HG03108 (cell line): ENCODE data around the gene SORL1.
A peak's percentile ranks its signal among the peaks of the same experiment; 100 is the strongest.

Experiments
- ATAC-seq: cut with Tn5 transposase; IDR thresholded peaks from one replicate; pipeline ENCODE4 v1.9.1; 2021; ENCODE audit warnings: moderate library complexity; ENCODE audit not compliant: unreplicated experiment

Gene SORL1

DNA sequence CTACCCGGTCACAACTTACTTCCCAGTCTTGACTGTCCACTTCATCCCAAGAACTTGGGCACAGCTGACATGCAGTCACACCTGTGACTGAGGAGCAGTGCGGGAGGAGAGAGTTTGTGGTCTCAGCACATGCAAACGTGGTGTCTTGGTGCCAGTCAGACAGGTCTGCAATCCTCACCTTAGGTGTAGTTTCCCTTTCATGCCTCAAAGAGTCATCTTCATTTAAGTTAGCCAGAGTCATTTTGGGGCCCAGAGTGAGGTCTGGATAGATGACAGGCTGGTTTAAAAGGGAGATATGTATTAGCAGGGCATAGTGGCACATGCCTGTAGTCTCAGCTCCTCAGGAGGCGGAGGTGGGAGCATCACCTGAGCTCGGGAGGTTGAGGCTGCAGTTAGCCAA lies 109.1 kb downstream of the SORL1 start:
- no peak for ATAC-seq

DNA sequence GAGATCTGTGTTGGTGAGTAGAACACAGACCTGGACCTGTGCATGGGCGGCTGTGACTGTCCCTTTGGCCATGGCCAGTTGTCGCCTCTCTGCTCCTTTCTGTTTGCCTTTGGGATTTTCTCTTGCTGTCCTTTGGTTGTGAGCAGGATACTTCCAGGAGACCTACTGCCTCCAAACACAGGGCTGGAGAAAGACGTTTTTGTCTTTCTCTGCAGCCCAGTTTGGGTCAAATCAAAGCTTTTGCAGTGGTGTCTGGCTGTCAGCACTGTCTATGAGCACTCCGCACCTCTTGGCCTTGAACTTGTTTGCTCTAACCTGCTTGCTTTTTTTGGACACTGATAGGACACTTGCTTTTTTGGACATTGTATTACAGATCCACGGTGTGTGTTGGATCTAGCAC lies 109.6 kb downstream of the SORL1 start:
- ATAC-seq = no peak

DNA sequence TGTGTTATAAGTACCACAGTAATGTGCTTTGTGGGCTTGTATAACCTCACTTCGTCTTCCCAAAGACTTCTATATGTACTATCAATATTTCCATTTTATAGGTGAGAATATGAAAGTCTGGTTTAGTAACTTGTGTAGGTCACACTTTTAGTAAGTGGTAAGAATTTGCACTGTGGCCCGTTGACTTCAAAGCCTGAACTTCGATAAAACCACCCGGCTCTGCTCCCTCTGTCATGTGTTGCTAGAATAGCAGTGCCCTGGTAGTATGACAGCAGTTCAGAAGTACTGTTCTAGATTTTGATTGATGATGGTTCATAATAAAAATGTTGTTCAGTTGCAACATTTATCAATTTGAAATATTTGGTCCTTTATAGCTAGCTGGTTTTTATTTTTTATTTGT lies 110.9 kb downstream of the SORL1 start:
- no peak for ATAC-seq

DNA sequence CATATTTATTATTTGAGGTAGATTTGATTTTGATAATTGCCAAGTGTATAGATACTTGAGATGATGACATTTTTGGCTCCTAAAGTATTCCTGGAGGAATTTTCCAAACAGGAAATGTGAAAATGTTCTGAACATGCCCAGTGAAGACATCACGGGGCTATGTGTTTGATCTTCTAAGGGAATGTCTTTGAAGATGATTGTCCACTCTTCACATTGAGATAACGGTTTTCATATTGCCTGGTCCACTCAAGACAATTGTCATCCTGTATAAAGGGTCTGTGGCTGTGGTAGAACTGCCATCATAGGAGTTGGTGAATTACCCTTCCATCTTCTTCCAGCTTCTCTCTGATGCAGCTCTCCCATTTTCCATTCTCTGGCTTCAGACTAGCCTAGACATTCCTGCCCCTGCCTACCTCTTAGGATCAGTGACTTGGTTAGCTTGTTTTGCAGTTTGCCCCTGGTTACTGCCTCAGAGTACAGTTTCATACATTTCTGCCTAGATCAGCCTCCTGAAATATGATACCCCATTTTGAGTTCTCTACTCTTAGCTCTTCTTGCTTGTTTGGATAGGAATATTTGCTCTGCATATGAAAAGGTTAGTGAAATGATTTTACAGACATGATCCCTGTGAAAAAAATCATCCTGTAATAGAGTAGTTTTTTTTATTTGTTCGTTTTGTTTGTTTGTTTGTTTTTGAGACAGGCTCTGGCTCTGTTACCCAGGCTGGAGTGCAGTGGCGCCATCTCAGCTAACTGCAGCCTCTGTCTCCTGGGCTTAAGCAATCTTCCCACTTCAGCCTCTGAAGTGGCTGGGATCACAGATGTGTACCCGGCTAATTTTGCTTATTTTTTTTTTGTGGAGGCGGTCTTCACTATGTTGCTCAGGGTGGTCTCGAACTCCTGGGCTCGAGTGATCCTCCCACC lies 112.0 kb downstream of the SORL1 start:
- ATAC-seq = no peak

DNA sequence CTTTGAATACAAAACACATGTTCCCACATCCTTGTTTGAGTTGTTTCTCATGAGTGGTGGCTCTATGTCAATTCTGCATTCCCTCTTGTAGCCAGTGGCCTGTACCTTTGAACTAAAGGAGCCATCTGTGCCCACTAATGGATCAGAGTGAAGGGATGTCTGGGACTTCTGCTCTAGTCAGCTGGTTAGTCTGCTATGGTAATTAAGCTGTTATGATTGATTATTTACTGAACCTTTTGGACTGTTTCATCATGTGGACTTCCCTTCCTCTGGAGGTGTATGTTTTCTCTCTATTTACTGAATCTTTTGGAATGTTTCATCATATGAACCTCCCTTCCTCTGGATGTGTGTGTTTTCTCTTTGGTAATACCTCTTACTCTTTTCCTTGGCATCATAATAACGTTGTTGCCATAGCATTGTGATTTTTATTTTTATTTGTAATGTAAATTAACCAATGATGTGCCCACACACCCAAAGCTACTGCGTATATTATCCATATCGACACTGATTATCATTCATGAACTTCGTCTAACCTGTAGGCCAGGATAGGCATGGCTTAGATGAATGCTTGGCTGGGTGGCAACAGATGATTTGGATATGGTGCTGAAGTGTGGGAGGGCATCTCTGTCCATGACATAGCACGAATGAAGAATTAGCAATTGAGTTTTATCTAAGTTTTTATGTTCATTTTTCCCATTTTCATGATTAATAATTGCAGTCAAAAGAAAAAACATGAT lies 113.0 kb downstream of the SORL1 start:
- ATAC-seq = no peak

DNA sequence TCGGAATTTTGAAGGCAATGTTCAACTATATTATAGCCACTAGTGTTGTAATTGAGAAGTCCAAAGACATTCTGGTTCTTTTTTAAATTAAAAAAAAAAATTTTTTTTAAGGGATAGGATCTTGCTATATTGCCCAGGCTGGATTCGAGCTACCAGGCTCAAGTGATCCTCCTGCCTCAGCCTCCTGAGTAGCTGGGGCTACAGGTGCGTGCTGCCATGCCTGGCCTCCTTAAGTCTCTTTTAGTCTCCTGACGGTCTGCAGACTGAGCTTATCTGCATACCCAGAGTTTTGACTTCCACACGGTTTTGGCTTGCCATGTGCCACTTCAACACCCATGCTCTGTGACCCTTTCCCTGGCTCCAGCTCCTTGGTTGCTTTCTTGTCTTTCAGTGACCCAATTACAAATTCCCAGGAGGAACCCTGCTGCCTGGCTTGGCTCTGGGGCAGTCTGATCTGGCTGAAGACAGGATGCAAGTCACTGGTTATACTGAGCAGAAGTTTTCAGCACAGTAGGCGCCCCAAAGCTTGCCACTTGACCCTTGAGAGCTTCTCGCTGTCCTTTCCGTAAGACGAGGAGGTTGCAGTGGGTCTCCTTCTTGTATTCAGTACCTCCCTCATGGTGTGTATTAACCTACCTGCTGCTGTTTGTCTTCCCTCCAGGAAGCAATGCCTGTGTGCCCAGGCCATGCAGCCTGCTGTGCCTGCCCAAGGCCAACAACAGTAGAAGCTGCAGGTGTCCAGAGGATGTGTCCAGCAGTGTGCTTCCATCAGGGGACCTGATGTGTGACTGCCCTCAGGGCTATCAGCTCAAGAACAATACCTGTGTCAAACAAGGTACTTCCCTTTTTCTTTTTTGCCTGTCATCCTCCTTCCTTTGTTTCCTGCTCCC lies 114.4 kb downstream of the SORL1 start:
- no peak for ATAC-seq

DNA sequence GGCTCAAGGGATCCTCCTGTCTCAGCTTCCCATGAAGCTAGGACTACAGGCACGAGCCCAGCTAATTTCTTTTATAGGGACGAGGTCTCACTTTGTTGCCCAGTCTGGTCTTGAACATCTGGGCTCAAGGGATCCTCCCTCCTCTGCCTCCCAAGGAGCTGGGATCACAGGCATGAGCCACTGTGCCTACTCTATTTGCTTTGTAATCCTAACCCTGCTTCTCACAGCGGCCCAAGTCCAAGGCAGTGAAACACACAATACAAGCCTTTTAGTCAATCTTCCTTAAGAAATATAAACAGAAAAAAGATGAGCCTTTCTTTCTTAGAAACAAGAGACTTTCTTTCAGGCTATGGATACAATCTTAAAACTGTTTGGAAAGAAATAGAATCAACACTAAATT lies 115.9 kb downstream of the SORL1 start:
- no peak for ATAC-seq

DNA sequence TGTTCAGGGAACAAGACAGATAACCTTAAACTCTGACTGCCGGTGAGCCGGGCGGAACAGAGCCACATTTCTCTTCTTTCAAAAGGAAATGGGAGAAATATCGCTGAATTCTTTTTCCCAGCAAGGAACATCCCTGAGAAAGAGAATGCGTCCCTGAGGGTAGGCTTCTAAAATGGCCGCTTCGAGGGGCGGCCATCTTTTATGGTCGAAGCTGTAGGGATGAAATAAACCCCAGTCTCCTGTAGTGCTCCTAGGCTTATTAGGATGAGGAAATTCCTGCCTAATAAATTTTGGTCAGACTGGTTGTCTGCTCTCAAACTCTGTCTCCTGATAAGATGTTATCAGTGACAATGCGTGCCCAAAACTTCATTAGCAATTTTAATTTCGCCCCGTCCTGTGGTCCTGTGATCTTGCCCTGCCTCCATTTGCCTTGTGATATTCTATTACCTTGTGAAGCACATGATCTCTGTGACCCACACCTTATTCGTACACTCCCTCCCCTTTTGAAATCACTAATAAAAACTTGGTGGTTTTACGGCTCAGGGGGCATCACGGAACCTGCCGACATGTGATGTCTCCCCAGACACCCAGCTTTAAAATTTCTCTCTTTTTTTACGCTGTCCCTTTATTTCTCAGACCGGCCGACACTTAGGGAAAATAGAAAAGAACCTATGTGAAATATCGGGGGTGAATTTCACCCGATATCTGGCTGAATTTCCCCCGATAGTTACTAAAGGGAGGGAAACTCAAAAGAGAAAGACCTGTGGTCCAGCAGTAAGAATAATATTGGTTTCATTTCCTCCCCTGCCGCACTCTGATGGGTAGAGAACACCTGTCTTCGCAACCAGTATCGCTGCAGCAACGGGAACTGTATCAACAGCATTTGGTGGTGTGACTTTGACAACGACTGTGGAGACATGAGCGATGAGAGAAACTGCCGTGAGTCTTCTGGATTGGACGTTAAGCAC lies 117.5 kb downstream of the SORL1 start:
- peak; percentile 94 for ATAC-seq

DNA sequence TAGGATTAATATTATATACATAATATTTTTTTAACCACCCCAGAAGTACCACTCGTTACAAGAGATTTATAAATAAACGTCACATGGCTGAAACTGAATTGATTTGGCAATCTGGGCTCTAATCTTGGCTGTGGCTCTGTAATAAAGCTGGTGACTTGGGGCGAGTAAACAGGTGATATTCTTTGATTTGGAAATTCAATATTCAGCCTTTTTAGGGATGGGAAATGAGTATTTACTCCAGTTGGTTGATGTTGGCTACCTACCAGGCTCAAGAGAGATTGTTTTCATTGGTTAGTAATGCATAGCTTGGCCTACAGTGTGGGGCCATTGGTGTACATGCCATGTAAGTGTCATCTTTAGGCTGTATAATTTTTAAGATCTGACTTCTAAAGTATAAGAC lies 118.3 kb downstream of the SORL1 start:
- no peak for ATAC-seq

DNA sequence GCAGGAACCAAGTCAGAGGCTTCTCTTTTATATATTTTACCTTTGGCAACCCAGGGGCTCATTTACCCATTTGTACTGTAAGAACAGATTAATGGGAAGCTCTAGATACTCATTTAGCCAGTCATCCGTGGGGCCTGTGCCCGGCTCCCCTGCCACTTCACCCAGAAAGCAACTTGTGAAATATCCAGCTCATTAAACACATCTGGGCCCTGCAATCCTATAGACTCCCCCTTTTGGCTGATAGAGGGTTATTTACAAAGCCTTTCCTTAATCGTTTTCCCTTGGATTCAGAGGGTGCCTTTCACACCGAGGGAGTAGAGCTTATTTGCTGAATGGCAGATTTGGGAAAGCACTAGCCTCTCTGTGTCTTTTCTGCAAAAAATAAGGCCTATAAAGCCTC lies 119.4 kb downstream of the SORL1 start:
- no peak for ATAC-seq

DNA sequence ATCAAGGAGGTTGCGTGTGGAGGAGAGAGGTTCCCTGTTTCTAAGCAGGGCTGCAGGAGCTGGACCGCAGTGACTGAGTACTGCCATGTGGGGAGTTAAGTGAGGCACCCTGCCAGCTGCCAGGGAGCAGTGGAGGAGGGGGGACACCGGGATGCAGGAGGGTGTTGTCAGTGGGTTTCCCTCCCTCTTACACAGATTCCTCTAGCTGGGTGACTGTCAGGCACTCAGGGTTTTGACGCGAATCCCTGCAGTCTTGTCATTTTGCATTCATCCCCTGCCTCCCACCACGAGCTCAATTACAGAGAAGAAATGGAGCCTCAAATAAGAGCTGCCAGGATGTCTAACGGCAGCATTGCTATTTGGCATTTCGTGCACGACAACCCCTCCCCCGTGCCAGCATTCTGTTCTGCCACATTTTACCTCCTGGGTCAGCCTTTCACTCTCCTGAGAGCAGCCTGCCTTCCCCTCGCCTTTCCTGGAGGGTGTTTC lies 120.5 kb downstream of the SORL1 start:
- no peak for ATAC-seq

DNA sequence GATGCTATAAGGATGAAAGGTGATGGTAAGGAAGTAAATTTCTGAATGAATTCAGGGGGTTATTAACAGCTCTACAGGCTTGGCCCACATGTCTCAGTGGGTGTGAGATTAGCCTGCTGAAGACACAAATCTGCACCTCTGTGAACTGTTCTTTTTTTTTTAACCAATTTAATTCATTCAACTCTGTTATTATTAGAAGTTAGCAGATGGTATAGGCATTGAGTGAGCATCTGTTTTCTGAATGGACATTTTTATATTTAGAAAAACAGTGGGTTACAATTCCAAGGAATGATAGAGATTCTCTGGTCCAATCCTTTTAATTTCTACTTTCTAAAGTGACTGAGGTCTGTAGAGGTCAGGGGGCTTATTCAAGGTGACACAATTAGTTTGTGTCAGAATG lies 122.7 kb downstream of the SORL1 start:
- ATAC-seq = no peak

DNA sequence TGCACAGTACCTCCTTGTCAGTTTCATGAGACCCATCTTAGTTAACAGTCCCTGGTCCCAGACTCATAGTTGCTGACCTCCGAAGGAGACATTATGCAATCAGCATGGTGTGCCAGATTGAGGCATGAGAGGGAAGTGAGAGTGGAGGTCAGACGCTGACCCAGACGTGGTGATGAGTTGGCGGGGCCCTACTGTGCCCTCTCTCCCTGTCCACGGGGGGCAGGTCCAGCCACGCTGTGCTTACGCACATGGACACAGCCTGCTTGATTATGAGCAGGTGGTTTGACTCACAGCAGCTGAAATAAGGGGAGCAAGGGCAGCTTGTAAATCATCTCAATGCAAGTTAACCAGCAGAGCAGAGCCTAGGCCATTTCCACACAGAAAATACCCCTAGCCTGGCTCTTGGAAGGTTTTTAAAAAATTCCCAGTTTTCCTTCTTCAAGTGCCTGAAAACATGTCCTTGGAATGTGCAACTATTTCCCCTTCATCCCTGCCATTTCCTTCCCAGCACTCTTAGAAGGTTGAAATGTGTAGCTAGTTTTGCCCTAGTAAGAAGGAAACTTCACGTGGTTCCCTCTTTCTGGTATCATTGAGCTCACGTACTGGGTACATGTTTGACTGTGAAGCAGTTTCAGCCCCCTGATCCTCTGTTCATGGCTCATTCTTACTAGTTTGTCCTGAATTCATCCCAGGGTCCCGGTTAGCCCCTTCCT lies 123.3 kb downstream of the SORL1 start:
- ATAC-seq = peak; percentile 62

DNA sequence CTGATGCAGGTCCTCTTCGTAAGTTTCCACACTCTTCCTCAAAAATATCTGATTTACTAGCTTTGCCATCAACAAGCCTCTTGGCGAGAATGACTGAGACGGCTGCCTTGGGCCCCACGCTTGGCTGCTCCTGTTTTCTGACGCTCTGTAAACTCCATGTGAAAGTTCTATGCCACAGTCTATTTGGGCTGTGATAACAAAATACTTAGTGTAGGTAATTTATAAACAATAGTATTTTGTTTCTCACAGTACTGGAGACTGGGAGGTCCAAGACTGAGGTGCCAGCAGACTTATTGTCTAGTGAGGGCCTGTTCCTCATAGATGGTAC lies 123.8 kb downstream of the SORL1 start:
- peak; percentile 13 for ATAC-seq

DNA sequence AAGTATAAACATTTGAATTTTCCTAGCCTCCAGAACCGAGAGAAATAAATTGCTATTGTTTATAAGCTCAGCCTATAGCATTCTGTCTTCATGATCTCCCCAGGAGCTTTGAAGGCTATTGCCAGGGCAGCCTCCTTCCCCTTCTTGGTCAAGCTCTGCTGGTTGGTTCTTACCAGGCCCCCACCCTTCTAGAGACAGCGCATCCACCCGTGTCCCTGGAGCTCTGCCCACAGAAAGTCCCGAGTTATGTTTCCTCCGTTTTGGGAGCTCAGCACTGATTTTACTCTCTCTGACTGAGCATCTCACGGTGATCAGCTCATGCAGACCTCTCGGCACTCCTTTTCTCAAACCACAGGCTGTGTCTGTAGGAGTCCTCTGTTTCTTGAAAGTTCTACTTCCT lies 124.4 kb downstream of the SORL1 start:
- ATAC-seq = no peak

DNA sequence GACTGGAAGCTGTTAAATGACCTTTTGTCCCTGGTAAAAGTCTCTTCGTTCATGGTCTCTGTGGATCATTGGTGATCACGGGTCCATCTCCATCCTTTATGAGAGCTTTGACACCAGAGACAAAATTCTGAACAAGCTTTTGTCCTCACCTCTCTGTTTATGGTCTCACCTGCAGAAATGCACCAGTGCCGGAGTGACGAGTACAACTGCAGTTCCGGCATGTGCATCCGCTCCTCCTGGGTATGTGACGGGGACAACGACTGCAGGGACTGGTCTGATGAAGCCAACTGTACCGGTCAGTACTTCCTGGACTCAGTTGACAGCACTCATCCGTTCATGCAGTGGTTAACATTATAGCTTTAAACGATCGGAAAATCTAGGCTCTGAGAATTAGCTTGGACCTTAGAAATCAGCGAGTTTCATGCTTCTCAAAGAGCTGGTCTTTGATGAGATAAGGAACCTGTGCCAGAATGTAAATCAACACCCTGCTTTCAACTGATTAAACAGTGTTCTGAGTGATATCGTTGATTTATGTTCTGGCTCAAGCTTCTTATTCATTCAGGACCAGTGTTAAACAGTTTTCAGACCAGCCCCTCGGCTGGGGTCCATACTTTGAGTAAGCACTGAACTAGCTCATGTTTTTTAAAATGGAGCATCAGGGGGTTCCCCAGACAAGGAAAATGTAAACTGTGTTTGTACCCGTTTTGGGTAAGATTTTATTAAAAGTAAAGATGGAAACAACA lies 125.2 kb downstream of the SORL1 start:
- no peak for ATAC-seq

DNA sequence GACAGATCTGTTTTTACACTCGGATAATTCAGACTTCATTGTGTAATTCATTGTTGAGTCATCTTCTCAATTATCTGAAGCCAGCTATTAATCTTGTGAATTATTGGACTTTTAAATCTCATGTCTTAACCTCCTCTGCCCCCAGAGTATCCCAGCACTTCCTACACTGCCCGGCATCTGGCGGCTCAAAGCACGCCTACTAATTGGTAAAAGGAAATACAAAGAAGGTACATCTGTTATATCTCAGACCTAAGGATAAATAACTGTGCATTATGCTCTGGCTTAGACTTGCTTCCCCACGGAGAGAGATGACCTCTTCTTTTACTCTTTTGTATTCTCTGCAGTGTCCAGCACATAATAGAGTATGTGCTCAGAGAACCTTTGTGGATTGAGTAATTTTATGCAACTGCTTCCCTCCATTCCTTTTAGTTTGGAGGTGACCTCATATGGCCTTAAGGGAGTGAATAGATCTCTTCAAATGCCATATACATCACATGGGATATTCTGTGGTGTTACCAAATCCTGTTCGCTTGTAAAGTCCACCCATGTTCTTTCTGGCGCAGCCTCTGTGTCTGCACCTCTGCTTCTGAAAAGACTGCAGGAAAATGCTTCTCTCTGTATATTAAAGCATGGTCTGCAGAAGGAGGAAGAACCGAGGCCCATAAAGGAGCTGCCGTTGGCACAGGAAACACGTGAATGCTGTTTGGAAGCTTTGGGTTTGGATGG lies 126.3 kb downstream of the SORL1 start:
- ATAC-seq = no peak

DNA sequence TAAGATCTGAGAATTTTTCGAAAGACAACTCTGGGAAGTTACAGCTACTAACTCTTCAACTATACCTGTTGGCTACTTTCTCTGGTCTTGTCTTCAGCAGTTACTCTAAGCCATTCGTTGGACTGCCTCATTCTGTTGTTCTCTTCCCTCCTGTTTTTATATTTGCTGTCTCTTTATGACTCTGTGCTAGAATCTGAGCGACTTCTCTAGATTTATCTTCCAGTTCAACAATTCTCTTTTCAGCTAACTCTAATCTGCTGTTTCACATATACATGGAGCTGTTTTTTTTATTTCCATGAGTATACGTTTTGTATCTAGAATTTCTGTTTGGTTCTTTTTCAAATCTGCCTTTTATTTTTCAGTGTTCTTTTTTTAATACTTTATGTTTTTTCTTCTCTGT lies 128.0 kb downstream of the SORL1 start:
- ATAC-seq = no peak
